ENCODE measurements around the gene POU2AF3.

- TF ChIP-seq SUZ12 (IDR thresholded peaks at IDR 0.05; ENCODE audit: extremely low read depth, insufficient read depth, insufficient read length): no peak
- TF ChIP-seq ZNF274 (IDR thresholded peaks at IDR 0.05; ENCODE audit: low read depth, low read length): no peak
Measured at GRCh38 chr11:111335549-111335948, 37.2 kb downstream of the POU2AF3 start.
